ENCODE results near the gene FRMD3.

DNA sequence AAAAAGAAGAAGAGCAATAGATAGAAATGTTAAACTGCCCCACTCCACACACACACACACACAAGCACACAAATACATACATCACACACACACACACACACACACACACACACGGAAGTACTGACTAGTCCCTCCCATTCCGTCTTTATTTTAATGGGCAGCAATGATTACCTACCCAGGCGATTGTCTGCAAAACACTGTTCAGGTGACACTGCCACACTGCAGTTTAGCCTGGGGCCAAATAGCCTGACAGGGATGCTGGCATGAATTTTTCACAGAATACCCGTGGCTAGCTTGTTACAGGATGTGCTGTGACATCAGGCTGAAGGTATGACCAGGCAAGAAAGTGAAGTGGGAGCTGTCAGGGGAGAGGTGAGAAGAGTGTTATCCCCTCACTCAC lies 86.9 kb downstream of the FRMD3 start:
- TF ChIP-seq POLR2A (IDR thresholded peaks at IDR 0.05; ENCODE audit: low read depth) = no peak
- TF ChIP-seq, protein P1, sequence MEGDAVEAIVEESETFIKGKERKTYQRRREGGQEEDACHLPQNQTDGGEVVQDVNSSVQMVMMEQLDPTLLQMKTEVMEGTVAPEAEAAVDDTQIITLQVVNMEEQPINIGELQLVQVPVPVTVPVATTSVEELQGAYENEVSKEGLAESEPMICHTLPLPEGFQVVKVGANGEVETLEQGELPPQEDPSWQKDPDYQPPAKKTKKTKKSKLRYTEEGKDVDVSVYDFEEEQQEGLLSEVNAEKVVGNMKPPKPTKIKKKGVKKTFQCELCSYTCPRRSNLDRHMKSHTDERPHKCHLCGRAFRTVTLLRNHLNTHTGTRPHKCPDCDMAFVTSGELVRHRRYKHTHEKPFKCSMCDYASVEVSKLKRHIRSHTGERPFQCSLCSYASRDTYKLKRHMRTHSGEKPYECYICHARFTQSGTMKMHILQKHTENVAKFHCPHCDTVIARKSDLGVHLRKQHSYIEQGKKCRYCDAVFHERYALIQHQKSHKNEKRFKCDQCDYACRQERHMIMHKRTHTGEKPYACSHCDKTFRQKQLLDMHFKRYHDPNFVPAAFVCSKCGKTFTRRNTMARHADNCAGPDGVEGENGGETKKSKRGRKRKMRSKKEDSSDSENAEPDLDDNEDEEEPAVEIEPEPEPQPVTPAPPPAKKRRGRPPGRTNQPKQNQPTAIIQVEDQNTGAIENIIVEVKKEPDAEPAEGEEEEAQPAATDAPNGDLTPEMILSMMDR (IDR thresholded peaks at IDR 0.05) = no peak
